Measurements from ENCODE around the gene MELTF.

DNA sequence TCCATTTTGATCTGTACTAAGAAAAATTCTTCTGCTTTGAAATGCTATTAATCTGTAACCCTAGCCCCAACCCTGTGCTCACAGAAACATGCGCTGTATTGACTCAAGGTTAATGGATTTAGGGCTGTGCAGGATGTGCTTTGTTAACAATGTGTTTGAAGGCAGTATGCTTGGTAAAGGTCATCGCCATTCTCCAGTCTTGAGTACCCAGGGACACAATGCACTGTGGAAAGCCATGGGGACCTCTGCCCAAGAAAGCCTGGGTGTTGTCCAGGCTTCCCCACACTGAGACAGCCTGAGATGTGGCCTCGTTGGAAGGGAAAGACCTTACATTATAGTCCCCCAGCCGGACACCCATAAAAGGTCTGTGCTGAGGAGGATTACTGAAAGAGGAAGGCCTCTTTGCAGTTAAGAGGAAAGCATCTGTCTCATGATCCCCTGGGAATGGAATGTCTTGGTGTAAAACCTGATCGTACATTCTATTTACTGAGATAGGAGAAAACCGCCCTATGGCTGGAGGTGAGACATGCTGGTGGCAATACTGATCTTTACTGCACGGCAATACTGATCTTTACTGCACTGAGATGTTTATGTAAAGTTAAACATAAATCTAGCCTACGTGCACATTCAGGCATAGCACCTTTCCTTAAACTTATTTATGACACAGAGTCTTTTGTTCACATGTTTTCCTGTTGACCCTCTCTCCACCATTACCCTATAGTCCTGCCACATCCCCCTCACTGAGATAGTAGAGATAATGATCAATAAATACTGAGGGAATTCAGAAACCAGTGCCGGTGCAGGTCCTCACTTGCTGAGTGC is 67.3 kb downstream of the MELTF start:
- TF ChIP-seq EZH2 (IDR thresholded peaks at IDR 0.05) (no peak), POLR2AphosphoS5 (IDR thresholded peaks at IDR 0.05; ENCODE audit: borderline replicate concordance, low read depth, low read length) (no peak)
